ENCODE measurements around the gene RHOV.

- TF ChIP-seq TCF4 (CRISPR knock-in tag; IDR thresholded peaks at IDR 0.05; ENCODE audit: borderline replicate concordance) (no peak), TOX (CRISPR knock-in tag; IDR thresholded peaks at IDR 0.05; ENCODE audit: borderline replicate concordance) (no peak)
Observed at GRCh38 chr15:40863660-40864270, 10.3 kb downstream of the RHOV start.
